SH-SY5Y (cell line): ENCODE data around the gene UGT1A7.

Experiments
- GATA2 ChIP-seq: IDR thresholded peaks from 2 replicates; pipeline ENCODE4 v1.6.1; 2011; ENCODE audit warnings: mild to moderate bottlenecking, low read depth, low read length
- GATA3 ChIP-seq: IDR thresholded peaks from 2 replicates; pipeline ENCODE4 v1.6.1; 2011; ENCODE audit warnings: low read depth, mild to moderate bottlenecking, low read length, moderate library complexity

Gene UGT1A7

DNA sequence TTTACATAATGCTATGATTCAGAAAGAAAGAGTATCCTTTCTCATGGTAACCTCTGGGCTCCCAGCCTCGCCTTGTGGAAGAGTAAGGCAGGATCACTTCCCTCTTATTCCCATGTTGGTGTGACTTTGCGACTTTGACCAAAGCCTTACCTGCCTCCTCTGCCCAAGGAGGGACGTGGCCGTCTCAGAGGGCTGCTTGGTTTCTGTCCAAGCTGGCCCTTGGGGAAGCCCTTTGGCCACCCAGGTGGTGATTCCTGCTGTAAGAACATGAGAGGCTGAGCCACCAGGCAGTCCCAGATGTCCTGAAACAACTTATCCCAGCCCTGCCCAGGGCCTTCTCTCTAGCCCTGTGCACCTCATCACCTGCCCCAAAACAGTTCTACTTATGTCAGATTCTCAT lies 17.0 kb downstream of the UGT1A7 start:
- TF ChIP-seq GATA2 = no peak
- no peak for TF ChIP-seq GATA3

DNA sequence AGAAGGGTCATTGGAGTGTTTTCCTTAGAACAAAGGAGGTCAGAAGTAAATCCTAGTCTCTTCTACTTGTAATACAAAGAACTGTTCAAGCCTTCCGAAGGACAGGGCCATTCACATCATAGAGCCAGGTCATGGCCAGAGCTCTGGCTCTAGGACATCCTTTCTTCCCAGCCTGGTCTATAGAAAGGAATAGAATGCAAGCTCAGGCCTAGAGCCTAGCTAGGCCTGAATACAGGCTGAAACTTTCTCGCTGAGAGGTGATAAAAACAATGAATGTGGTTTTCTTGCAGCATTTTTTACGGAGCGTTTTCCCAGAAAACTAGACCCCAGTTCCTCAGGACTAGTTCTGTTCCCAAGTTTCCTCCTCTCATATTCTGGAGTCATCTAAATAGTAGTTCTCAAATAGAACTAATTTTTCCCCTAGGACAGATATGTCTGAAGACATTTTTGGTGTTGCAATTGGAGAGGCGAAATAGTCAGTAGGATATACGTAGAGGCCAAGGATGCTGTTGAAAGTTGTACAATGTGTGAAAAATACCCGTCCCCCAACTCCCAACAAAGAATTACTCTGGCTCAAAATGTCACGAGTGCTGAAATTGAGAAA lies 17.8 kb downstream of the UGT1A7 start:
- TF ChIP-seq GATA3 = no peak
- TF ChIP-seq GATA2 = no peak

DNA sequence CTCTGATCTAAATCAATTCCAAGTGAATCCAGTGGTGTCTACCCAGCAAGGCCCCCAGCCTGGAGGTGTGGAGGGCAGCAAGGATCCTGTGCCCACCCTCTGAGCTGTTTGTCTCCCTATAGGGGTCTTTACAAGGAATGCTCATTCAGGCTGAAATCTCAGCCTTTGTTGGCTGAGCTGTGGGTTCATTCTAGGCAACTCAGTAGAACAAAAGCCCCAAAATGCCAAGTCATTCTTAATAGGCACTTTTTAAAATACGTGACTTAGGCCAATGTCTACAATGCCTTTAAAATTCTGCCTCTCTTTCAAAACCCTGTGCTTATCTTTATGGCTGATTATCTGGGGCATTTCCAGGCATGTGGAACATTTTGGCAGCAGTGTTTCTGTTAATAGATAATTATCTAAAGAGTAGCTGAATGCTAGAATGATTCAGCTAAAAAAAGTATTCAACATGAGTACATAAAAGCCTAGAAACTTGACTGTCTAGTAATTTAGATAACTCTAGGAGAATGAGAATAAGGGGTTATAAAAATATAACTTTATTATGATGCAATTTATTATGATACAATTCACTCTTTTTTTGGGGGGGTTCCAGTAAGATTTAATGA lies 18.4 kb downstream of the UGT1A7 start:
- TF ChIP-seq GATA2 = peak; percentile 56
- peak; percentile 61 for TF ChIP-seq GATA3

GRCh38 chr2:233702238-233702637 lies 20.5 kb downstream of the UGT1A7 start:
- TF ChIP-seq GATA2 (no peak), GATA3 (peak; percentile 36; the same call in 1 of the 2 replicates)

DNA sequence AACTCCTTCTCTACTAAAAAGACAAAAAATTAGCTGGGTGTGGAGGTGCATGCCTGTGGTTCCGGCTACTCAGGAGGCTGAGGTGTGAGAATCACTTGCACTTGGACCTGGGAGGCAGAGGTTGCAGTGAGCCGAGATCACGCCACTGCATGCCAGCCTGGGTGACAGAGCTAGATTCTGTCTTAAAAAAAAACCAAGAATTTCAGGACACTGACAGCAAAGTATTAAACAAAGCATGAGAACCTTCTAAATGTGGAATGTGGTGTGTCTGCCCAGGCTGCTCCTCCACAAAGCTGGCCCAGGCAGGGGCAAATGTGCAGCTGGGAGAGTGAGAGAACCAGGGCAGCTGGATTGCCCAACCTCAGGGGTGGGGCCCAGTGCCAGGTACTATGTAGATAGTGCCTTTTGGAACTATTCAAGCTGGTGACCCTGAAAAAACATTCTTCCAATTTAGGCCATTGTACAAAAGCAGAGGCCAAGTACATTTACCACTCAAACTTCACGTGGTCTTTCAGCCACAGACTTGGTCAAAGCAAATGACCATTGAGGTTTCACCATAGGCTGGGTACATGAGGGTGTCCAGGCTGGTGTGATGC lies 24.3 kb downstream of the UGT1A7 start:
- no peak for TF ChIP-seq GATA2
- TF ChIP-seq GATA3 = no peak

GRCh38 chr2:233706720-233707119 lies 25.0 kb downstream of the UGT1A7 start:
- TF ChIP-seq GATA3 (no peak), GATA2 (no peak)

DNA sequence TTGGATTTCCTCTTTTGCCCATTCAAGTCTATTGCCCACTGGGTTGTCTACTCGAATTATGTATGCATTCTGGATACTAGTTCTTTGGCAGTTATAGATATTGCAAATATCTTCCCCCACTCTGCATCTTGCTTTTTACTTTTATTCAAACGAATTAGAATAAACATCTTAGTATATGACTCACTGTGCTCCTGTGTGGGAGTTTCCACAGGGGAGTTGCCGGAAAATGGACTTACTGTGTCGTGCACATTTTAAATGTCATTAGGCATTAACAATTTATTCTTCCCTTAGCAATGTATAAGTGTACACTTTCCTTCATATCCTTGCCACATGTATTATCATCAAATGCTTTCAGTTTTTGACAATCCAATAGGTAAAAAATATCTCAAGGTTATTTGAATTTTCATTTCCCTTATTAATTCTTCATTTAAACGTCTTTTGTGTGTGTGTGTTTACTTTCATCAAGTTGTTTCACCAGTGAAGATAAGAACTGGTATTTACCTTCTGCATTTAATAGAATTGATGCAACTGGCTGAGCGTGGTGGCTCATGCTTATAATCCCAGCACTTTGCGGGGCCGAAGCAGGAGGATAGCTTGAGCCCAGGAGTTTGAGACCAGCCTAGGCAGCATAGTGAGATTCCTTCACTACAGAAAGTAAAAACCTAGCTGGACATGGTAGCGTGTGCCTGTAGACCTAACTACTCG lies 26.4 kb downstream of the UGT1A7 start:
- no peak for TF ChIP-seq GATA2
- TF ChIP-seq GATA3 = no peak

DNA sequence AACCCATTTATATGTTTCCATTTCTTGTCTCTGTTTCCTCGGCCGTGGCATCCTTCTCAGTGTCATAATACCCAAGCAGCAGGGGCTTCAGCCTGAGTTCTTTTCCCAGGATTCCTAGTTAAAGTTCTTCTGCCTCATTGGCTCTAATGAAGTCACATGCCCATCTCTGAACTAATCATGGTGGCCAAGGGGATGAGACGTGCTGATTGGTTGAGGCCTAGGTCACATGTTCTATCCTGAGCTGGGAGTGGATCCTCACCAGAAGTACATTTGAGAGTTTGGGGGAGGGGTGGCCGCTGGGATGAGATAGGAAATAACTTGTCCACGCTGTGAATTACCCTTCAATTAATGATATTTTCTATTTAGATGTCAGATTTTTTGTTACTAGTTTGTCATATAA lies 27.2 kb downstream of the UGT1A7 start:
- no peak for TF ChIP-seq GATA3
- TF ChIP-seq GATA2 = no peak

DNA sequence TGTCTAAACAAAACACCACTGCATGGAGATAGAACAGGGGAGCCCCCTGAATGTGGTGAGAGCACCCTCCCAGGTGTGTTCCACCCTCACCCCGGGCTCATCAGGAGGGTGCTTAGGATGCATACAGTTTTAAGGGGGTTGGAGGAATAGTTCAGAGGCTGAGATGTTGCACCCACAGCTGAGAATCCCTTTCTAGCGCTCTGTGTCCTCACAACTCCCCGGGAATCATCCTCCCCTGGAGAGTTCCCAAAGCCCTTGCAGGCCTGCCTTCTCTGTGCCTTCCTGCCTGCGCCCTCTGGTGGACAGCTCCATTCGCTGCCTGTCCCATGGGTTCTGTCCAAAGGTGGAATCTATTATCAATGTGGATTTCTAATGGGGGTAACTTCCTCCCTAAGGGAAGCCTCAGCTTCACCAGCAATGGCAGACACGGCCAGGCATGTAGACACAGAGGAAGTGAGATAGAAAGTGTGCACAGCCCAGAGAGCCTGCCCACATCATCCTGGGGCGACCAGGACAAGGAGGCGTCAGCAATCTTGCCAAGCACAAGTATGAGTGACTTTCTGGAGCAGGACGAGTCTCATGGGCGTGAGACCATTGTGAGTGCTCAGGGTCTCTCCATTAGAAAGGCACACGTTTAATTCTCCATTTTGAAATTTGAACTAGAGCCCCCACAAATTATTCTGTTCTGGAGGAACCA lies 29.8 kb downstream of the UGT1A7 start:
- no peak for TF ChIP-seq GATA3
- TF ChIP-seq GATA2 = no peak

DNA sequence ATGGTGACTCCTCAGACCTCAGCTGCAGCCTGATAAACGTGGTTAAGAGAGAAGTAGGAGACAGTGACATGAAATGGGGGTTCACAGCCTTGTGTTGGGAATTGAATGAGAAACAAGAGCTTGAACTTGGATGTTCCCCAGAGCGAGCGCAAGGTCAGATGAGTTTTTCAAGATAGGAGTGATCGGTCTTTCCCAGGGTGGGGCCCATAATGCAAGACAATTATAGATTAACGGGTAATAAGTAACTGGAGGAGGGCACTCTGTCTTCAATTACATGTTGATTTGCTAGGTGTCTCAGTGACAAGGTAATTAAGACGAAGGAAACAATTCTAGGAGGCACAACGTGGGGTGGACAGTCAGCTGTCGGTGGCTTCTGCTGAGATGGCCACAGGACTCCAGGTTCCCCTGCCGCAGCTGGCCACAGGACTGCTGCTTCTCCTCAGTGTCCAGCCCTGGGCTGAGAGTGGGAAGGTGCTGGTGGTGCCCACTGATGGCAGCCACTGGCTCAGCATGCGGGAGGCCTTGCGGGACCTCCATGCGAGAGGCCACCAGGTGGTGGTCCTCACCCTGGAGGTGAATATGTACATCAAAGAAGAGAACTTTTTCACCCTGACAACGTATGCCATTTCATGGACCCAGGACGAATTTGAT lies 31.0 kb downstream of the UGT1A7 start, which contains the start of gene UGT1A5:
Gene UGT1A5 (plus strand): TSS at position 297 of the 651 bp plus-strand sequence. CDS start 85 bp downstream, at position 382.
- TF ChIP-seq GATA2 = no peak
- no peak for TF ChIP-seq GATA3

DNA sequence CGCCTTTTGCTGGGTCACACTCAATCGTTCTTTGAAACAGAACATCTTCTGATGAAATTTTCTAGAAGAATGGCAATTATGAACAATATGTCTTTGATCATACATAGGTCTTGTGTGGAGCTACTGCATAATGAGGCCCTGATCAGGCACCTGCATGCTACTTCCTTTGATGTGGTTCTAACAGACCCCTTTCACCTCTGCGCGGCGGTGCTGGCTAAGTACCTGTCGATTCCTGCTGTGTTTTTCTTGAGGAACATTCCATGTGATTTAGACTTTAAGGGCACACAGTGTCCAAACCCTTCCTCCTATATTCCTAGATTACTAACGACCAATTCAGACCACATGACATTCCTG lies 31.5 kb downstream of the UGT1A7 start:
- no peak for TF ChIP-seq GATA3
- no peak for TF ChIP-seq GATA2

DNA sequence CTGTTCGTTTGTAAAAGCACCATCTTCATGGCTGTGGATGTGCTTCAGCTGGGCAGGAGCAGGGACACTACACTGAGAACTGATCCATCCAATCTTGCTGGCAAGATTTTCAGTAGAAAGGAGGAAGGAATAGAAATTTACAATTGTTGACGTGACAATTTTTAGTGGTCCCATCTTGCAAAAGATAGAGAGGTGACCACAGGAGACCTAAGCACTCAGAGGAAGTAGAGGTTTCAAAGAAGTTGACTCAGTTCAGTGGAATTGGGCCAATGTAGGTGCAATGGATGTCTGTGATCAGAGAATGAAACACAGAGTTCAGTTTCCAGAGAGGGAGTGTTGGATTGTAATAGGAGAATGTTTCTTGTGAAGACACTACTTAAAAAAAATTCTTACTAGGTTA lies 32.4 kb downstream of the UGT1A7 start:
- TF ChIP-seq GATA3 (no peak), GATA2 (no peak)

- TF ChIP-seq GATA3 (no peak), GATA2 (no peak)
These were observed 36.9 kb downstream of the UGT1A7 start, which contains the start of gene UGT1A4 for GRCh38 chr2:233718552-233718951. Gene UGT1A4, plus strand, starts transcription at chr2:233718736. Its CDS starts 85 bp downstream, at chr2:233718821.

GRCh38 chr2:233728723-233729301 lies 47.1 kb downstream of the UGT1A7 start, which contains the start of gene UGT1A3:
Gene UGT1A3, plus strand, starts transcription at chr2:233729042. Its CDS starts 85 bp downstream, at chr2:233729127.
- TF ChIP-seq GATA3 (no peak), GATA2 (no peak)
